H9 (cell line): ENCODE data around the gene C13orf46. TPM values are rescaled to one million over a fixed set of nuclear protein-coding genes. Genes with fewer than 3 reads are reported as not detected.

Experiments
- DNase-seq: peaks from one replicate; pipeline ENCODE4 v3.0.0-alpha.2; 2017
- H2AFZ ChIP-seq: one replicate; pipeline ENCODE4 v1.6.1; 2013; ENCODE audit warnings: mild to moderate bottlenecking, low read length, control low read depth, moderate library complexity
- H2AK5ac ChIP-seq: 2 replicates; pipeline ENCODE4 v1.6.1; 2013; ENCODE audit warnings: low read length, control low read depth, mixed read lengths; ENCODE audit not compliant: insufficient read length
- H2BK120ac ChIP-seq: one replicate; pipeline ENCODE4 v1.6.1; 2013; ENCODE audit warnings: low read depth, mild to moderate bottlenecking, low read length, control low read depth, inconsistent platforms; ENCODE audit not compliant: poor library complexity, severe bottlenecking
- H2BK12ac ChIP-seq: 2 replicates; pipeline ENCODE4 v1.6.1; 2013; ENCODE audit warnings: low read length, control low read depth, mixed read lengths, low read depth; ENCODE audit not compliant: insufficient read length
- H2BK15ac ChIP-seq: 2 replicates; pipeline ENCODE4 v1.6.1; 2013; ENCODE audit warnings: low read depth, low read length, control low read depth
- H2BK20ac ChIP-seq: one replicate; pipeline ENCODE4 v1.6.1; 2013; ENCODE audit warnings: low read depth, mild to moderate bottlenecking, low read length, control low read depth, inconsistent platforms; ENCODE audit not compliant: poor library complexity, severe bottlenecking
- H2BK5ac ChIP-seq: 2 replicates; pipeline ENCODE4 v1.6.1; 2013; ENCODE audit warnings: low read length, control low read depth, mixed read lengths; ENCODE audit not compliant: insufficient read length
- H3K14ac ChIP-seq: 2 replicates; pipeline ENCODE4 v1.6.1; 2013; ENCODE audit warnings: low read length, control low read depth; ENCODE audit not compliant: insufficient read depth
- H3K18ac ChIP-seq: 2 replicates; pipeline ENCODE4 v1.6.1; 2013; ENCODE audit warnings: low read depth, mild to moderate bottlenecking, mixed read lengths, low read length, control low read depth; ENCODE audit not compliant: insufficient read length
- H3K23ac ChIP-seq: 2 replicates; pipeline ENCODE4 v1.6.1; 2013; ENCODE audit warnings: low read length, control low read depth, mixed read lengths, low read depth; ENCODE audit not compliant: insufficient read length
- H3K23me2 ChIP-seq: 2 replicates; pipeline ENCODE4 v1.6.1; 2013; ENCODE audit warnings: low read depth, mild to moderate bottlenecking, mixed read lengths, low read length, control low read depth; ENCODE audit not compliant: insufficient read length, poor library complexity, severe bottlenecking
- H3K27ac ChIP-seq: 2 replicates; pipeline ENCODE4 v1.5.1; 2013; ENCODE audit warnings: low read length, control low read depth, mixed read lengths, low read depth; ENCODE audit not compliant: insufficient read length
- H3K27me3 ChIP-seq: 2 replicates; pipeline ENCODE4 v1.6.1; 2013; ENCODE audit warnings: low read length, control low read depth, inconsistent platforms; ENCODE audit not compliant: insufficient read depth
- H3K4ac ChIP-seq: 2 replicates; pipeline ENCODE4 v1.6.1; 2013; ENCODE audit warnings: low read depth, mild to moderate bottlenecking, control low read depth, inconsistent platforms, low read length, moderate library complexity
- H3K4me1 ChIP-seq: 2 replicates; pipeline ENCODE4 v1.6.1; 2013; ENCODE audit warnings: low read length, control low read depth, inconsistent platforms; ENCODE audit not compliant: insufficient read depth
- H3K4me2 ChIP-seq: 2 replicates; pipeline ENCODE4 v1.6.1; 2013; ENCODE audit warnings: low read length, control low read depth, mixed read lengths; ENCODE audit not compliant: insufficient read length, insufficient read depth
- H3K56ac ChIP-seq: 2 replicates; pipeline ENCODE4 v1.6.1; 2013; ENCODE audit warnings: low read depth, mild to moderate bottlenecking, mixed read lengths, low read length, control low read depth; ENCODE audit not compliant: insufficient read length
- H3K79me1 ChIP-seq: 2 replicates; pipeline ENCODE4 v1.6.1; 2013; ENCODE audit warnings: low read depth, mild to moderate bottlenecking, moderate library complexity, low read length, control low read depth, inconsistent platforms; ENCODE audit not compliant: insufficient read depth, poor library complexity, severe bottlenecking
- H3K79me2 ChIP-seq: 2 replicates; pipeline ENCODE4 v1.6.1; 2013; ENCODE audit warnings: low read length, control low read depth, inconsistent platforms; ENCODE audit not compliant: insufficient read depth
- H3K9ac ChIP-seq: 2 replicates; pipeline ENCODE4 v1.6.1; 2013; ENCODE audit warnings: low read length, control low read depth, mixed read lengths; ENCODE audit not compliant: insufficient read length; ENCODE audit errors: extremely low read depth
- H3K9me3 ChIP-seq: one replicate; pipeline ENCODE4 v1.6.1; 2013; ENCODE audit warnings: low read depth, low read length, inconsistent platforms; ENCODE audit not compliant: control insufficient read depth
- H3T11ph ChIP-seq: one replicate; pipeline ENCODE4 v1.6.1; 2013; ENCODE audit warnings: mild to moderate bottlenecking, low read length, control low read depth, inconsistent platforms
- H4K20me1 ChIP-seq: one replicate; pipeline ENCODE4 v1.6.1; 2013; ENCODE audit not compliant: control insufficient read depth, insufficient read length, insufficient read depth
- H4K5ac ChIP-seq: 2 replicates; pipeline ENCODE4 v1.6.1; 2013; ENCODE audit warnings: low read depth, mild to moderate bottlenecking, mixed read lengths, low read length, control low read depth; ENCODE audit not compliant: insufficient read length
- H4K8ac ChIP-seq: replicated peaks from 2 replicates; pipeline ENCODE4 v1.6.1; 2013; ENCODE audit warnings: low read length, control low read depth, mixed read lengths, low read depth; ENCODE audit not compliant: insufficient read length
- H4K91ac ChIP-seq: 2 replicates; pipeline ENCODE4 v1.6.1; 2013; ENCODE audit warnings: low read depth, mild to moderate bottlenecking, moderate library complexity, mixed read lengths, low read length, control low read depth; ENCODE audit not compliant: insufficient read length
- H3K27ac Mint-ChIP-seq, 3 experiments: 2 replicates in 2 of 3; 3 replicates in 1 of 3; pipeline ENCODE4 v1.8.0; 2020 to 2021; ENCODE audit warnings: mixed read lengths in 3 of 3, mild to moderate bottlenecking in 1 of 3, moderate library complexity in 1 of 3
- H3K27me3 Mint-ChIP-seq: 2 replicates; pipeline ENCODE4 v1.8.0; 2021; ENCODE audit warnings: low read depth, mild to moderate bottlenecking, moderate library complexity, mixed read lengths
- H3K36me3 Mint-ChIP-seq, 3 experiments: 2 replicates in 2 of 3; 3 replicates in 1 of 3; pipeline ENCODE4 v1.8.0; 2020 to 2021; ENCODE audit warnings: low read depth in 3 of 3, mixed read lengths in 3 of 3; ENCODE audit not compliant: insufficient read depth in 1 of 3
- H3K4me1 Mint-ChIP-seq, 2 experiments: 2 replicates each; pipeline ENCODE4 v1.8.0; 2020; ENCODE audit warnings: mixed read lengths in 2 of 2
- H3K4me3 Mint-ChIP-seq, 2 experiments: 2 replicates in 1 of 2; 3 replicates in 1 of 2; pipeline ENCODE4 v1.8.0; 2020 to 2021; ENCODE audit warnings: mild to moderate bottlenecking in 2 of 2, mixed read lengths in 2 of 2, moderate library complexity in 1 of 2
- H3K9me3 Mint-ChIP-seq, 2 experiments: 2 replicates in 1 of 2; 3 replicates in 1 of 2; pipeline ENCODE4 v1.8.0; 2020; ENCODE audit warnings: mild to moderate bottlenecking in 2 of 2, mixed read lengths in 2 of 2, moderate library complexity in 1 of 2
- WGBS: extraction: QIAGEN DNeasy Blood & Tissue Kit; methylation state at CpG from one replicate; pipeline ENCODE4 v1.1.7; 2013; ENCODE audit warnings: missing lambda C conversion rate, low lambda C conversion rate, mixed read lengths; ENCODE audit not compliant: insufficient read length; ENCODE audit errors: extremely low coverage; 5-methylcytosine and 5-hydroxymethylcytosine counted together
- total RNA-seq: library from RNA; stranded (reverse); gene quantifications from 2 replicates; pipeline ENCODE4 v1.2.1, GENCODE V29; 2021
- TF ChIP-seq, protein P1 (sequence below): fragments of 200-600 bp; sonication (generic); conservative IDR thresholded peaks from 3 replicates; pipeline ENCODE4 v1.8.0; 2021; ENCODE audit warnings: antibody characterized with exemption, mild to moderate bottlenecking

The C13orf46 gene
- total RNA-seq, 1 experiment from 2014 or later, result 0.55 TPM

DNA sequence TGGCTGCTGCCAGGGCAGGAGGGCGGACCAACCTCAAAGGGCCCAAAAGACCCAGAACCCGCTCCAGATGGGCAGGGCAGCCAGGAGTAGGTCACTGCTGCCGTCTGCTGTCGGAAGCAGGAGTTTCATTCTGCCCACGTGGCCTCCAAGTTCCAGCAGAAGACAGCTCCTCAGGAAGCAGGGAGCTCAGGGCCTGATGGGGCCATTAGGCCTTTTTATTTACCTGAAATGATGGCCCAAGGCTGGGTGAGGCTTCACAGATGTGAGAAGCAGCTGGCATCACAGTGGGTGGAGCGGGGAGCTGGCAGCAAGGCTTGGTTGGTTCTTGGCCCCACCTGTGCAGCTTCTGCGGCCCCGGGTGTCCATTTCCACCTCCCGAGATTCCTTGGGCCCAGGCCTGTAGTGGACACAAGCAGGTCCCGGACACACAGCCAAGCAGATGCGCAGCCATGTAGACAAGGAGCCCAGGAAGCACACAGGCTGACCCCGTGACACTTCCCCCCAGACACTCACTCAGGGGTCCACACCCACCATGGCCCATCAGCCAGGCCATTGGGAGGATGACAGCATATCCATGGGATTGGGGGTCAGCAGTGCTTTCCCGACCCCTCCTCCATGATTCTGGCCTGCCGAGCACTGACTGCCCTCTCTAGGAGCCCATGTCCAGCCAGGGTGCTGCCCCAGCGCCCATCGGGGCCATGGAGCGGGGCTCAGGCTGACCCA is 26.4 kb downstream of the C13orf46 start:
- no peak overlapping the region for H3T11ph ChIP-seq
- peak overlapping the region in 1 of 3 experiments; percentile 44; a peak in 1 of 7 replicates for H3K27ac Mint-ChIP-seq
- no peaks in the 10 kb centered on the region for H3K27me3 ChIP-seq
- H3K4me3 Mint-ChIP-seq, result no peak overlapping the region
- H4K5ac ChIP-seq, result no peak overlapping the region
- no peaks in the 10 kb centered on the region for H3K4me1 ChIP-seq
- no CpG with 5 or more reads among the region's 17 CpGs for WGBS
- no peak overlapping the region for H3K56ac ChIP-seq
- no peak overlapping the region for H3K18ac ChIP-seq
- H4K8ac ChIP-seq, result no peak overlapping the region
- no peaks in the 10 kb centered on the region for H3K79me2 ChIP-seq
- H3K36me3 Mint-ChIP-seq, result no peaks in the 10 kb centered on the region
- no peaks in the 10 kb centered on the region for H3K9me3 Mint-ChIP-seq
- H3K9me3 ChIP-seq, result no peaks in the 10 kb centered on the region
- H3K27me3 Mint-ChIP-seq, result no peaks in the 10 kb centered on the region; the same call in 1 of the 2 replicates
- H2BK120ac ChIP-seq, result no peak overlapping the region
- H2AK5ac ChIP-seq, result no peak overlapping the region
- no peak overlapping the region for H2AFZ ChIP-seq
- H2BK15ac ChIP-seq, result no peak overlapping the region
- H3K23ac ChIP-seq, result no peak overlapping the region
- no peaks in the 10 kb centered on the region for H4K20me1 ChIP-seq
- no peak overlapping the region; the same call in 1 of the 2 replicates for H3K14ac ChIP-seq
- H3K4ac ChIP-seq, result no peak overlapping the region
- TF ChIP-seq, protein P1, sequence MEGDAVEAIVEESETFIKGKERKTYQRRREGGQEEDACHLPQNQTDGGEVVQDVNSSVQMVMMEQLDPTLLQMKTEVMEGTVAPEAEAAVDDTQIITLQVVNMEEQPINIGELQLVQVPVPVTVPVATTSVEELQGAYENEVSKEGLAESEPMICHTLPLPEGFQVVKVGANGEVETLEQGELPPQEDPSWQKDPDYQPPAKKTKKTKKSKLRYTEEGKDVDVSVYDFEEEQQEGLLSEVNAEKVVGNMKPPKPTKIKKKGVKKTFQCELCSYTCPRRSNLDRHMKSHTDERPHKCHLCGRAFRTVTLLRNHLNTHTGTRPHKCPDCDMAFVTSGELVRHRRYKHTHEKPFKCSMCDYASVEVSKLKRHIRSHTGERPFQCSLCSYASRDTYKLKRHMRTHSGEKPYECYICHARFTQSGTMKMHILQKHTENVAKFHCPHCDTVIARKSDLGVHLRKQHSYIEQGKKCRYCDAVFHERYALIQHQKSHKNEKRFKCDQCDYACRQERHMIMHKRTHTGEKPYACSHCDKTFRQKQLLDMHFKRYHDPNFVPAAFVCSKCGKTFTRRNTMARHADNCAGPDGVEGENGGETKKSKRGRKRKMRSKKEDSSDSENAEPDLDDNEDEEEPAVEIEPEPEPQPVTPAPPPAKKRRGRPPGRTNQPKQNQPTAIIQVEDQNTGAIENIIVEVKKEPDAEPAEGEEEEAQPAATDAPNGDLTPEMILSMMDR, result peak; percentile 53
- no peak overlapping the region for H3K9ac ChIP-seq
- H3K27ac ChIP-seq, result no peak overlapping the region
- no peak overlapping the region for H4K91ac ChIP-seq
- peaks cover 0 to 5% of the 10 kb centered on the region in 2 experiments; a peak in 2 of 4 replicates for H3K4me1 Mint-ChIP-seq
- H3K4me2 ChIP-seq, result no peak overlapping the region
- DNase-seq, result peak; percentile 49
- H3K79me1 ChIP-seq, result no peaks in the 10 kb centered on the region
- no peak overlapping the region for H2BK12ac ChIP-seq
- H3K23me2 ChIP-seq, result no peaks in the 10 kb centered on the region
- H2BK5ac ChIP-seq, result no peak overlapping the region
- H2BK20ac ChIP-seq, result no peak overlapping the region
